HG03025 (cell line): Measurements from ENCODE around the gene ZNF561.
"Not testable (repeated sequence)": the region's sequence is repeated elsewhere in the genome, so short reads cannot be mapped to it uniquely, and the experiment has no call there.

Source experiments
- ATAC-seq: cut with Tn5 transposase; IDR thresholded peaks from one replicate; pipeline ENCODE4 v1.9.1; 2021; ENCODE audit warnings: mild to moderate bottlenecking, moderate library complexity; ENCODE audit not compliant: unreplicated experiment, low FRiP score

ZNF561 gene

DNA sequence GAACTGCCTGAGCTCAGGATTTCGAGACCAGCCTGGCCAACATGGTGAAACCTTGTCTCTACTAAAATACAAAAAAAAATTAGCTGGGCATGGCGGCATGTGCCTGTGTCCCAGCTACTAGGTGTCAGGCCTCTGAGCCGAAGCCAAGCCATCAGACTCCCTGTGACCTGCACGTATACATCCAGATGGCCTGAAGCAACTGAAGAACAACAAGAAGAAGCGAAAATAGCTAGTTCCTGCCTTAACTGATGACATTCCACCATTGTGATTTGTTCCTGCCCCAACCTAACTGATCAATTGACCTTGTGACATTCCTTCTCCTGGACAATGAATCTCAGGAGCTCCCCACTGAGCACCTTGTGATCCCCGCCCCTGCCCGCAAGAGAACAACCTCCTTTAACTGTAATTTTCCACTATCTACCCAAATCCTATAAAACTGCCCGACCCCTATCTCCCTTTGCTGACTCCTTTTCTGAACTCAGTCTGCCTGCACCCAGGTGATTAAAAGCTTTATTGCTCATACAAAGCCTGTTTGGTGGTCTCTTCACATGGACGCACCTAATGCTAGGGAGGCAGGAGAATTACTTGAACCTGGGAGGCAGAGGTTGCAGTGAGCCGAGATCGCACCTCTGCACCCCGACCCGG is 38.8 kb downstream of the ZNF561 start:
- not testable (repeated sequence) for ATAC-seq

DNA sequence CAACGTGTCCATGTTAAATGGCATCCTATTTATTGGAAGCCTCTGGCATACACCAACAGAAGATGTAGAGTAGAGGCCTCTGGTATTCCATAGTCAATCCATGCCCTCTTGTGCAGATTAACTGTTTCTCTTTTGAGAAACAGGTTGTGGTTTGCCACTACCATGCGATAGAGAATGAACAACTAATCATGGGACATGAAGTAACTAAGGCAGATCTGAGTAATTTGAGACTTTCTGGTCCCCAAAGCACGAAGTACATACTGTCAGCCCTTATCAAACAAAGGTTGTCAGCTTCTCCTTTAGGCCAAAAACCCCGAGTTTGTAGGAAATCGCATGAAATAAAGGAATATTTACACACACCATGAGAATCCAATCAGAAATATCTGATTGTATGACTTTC is 40.3 kb downstream of the ZNF561 start:
- ATAC-seq = no peak

DNA sequence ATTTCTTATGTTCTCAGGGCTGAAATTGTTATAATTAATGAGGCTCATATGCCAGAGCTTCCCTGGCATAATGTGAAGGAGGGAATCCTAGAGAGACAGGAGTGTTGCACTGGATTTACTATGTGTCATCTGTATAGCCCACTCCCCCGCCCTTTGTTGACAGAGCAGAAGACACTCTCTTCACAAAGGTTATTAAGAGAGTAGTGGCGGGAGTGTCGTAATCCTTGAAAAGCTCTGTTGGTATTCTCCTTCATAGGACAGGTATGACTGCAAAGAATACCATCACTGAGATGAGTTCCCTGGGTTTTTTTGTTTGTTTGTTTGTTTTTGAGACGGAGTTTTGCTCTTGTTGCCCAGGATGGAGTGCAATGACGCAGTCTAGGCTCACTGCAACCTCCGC is 50.8 kb downstream of the ZNF561 start:
- no peak for ATAC-seq

DNA sequence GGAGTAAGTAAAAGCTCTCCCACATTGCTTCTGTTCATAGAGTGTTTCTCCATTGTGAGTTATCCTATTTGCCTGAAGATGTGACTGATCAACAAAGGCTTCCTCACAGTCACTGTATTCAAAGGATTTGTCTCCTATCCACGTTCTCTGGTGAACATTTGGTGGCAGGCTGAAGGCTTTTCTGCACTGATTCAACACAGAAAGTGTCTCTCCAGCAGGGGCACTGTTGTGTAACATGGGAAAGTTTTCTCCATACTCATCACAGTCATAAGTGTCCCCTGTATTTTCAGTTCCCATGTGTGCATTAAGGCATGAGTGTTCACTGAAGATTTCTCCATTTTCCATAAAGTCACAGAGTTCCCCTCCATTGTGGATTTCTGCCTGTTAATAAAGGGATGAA is 54.3 kb downstream of the ZNF561 start:
- no peak for ATAC-seq

DNA sequence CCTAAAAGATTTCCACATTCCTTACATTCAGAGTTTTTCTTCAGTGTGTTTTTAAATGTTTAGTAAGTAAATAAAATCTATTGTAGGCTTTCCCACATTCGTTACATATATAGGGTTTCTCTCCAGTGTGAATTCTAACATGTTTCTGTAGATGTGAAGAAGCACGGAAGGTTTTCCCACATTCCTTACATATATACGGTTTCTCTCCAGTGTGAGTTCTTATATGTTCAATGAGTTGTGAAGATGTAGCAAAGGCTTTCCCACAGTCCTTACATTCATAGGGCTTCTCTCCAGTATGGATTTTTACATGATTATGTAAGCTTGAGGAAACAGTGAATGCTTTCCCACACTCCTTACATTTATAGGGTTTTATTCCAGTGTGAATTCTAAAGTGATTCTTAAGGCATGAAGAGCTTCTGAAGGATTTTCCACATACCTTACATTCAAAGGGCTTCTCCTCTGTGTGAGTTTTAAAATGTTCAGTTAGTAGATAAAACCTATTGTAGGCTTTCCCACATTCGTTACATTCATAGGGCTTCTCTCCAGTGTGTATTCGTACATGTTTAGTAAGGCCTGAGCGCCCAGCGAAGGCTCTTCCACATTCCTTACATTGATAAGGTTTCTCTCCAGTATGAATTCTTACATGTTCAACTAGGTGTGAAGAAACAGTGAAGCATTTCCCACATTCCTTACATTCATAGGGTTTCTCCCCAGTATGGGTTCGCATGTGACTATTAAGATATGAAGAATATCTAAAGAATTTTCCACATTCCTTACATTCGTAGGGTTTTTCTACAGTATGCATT is 54.9 kb downstream of the ZNF561 start:
- ATAC-seq = no peak
